GM18526 (cell line): ENCODE data around the gene ZNF319.

Experiments used
- POLR2A ChIP-seq: IDR thresholded peaks from 3 replicates; pipeline ENCODE4 v1.6.1; 2011; ENCODE audit not compliant: insufficient read length; ENCODE audit errors: extremely low read depth

ZNF319 gene

GRCh38 chr16:58028541-58029070, 28.1 kb upstream of the ZNF319 start:
- TF ChIP-seq POLR2A: no peak

DNA sequence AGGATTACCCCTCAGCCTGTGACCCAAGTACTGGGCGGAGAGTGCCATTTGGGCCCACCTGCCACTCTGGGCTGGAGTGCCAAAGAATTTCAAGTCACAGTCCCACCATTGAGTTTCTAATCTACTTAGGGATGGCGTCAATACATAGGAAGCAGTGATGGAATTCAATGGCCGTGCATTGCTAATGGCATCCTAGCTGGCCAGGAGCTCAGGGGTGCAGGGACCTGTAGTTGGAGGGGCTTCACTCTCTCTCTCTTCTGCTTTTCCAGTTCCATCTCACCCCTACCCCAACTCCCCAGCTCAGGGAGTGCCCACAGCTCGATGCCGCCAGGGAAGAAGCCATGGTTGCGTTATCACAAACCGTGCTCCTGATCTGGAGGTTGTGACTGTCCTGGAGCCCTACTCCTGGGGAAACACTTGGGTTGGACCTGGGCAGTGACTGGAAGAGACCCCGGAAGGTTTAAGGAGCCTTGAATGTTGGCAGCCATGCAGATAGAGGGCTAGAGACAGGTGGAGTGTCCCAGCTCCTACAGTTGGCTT, 27.5 kb upstream of the ZNF319 start:
- TF ChIP-seq POLR2A: no peak

GRCh38 chr16:58027161-58027915, 26.9 kb upstream of the ZNF319 start:
- TF ChIP-seq POLR2A: no peak

DNA sequence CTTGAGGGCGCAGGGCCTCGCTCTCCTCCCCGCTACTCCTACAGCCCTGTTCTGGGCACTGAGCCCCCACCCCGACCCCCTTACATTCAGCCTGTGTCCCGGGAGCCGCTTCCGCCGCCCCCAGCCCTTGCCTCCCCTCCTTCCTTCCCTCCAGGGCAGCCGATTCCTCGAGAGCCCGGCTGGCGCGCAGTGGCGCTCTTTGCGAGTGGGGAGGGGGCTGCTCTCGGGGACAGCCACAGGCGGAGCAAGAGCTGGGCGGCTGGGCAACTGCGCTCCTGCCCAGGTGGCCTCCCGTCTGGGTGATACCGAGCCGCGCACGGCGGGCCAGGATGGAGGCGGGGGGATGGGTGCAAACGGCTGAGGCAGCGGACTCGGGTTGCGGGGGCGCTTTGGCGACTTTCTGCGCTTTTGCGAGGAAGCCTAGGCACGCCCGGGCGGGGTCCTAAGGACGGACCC, 26.3 kb upstream of the ZNF319 start:
- TF ChIP-seq POLR2A: no peak

DNA sequence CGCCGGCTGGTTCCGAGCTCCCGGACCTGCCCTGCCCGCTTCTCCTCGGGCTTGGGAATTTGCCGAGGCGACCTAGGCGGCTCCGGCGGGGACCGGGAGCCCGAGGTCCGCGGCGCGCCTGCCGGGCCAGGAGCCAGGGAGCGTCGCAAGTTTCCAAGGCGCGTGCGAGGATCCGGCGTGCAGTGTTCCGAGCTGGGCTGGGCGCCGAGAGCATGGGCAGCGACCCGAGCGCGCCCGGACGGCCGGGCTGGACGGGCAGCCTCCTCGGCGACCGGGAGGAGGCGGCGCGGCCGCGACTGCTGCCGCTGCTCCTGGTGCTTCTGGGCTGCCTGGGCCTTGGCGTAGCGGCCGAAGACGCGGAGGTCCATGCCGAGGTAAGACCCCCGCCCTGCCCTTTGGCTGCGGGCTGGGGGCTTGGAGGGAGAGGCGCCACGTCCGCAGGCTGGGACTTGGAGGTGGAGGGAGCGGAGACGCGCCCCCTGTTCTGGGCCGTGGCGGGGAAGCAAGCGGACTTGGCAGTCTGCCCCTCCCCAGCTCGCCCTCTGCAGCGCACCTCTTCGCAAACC, 25.8 kb upstream of the ZNF319 start:
- no peak for TF ChIP-seq POLR2A

DNA sequence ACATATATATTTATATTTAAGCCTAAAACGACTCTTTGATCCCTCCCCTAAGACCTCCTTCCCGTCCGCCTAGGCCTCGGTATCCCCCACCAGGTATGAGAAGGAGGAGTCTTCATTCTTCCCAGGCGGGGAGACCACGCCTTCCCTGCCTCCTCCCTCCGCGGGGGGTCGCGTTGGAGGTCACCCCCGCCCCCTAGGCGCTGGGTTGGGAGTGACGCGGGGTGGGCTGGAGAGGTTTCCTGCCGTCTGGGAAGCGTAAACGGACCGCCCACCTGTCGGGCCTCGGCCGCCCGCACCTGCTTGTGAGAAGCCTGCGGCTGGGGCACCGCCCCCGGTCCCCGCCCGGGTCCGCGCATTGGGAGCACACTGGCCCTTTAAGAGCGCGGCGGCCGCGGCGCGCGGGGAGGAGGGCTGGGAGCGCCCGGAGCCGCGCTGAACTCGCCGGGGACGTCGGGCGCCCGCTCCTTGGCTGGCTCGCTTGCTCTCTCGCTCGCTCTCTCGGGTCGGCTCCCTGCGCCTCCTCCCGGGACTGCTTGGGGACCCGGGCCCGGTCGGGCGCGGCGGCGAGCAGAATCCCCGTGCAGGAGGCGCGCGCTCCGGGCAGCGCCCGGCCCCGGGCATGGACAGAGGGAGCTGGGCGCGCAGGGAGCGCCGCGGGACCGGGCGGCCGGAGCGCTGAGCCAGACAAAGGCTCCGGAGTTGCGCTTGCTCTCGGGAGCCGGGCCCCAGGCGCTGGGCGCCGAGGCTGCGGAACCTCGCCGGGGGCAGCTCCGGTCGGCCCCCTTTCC, 25.1 kb upstream of the ZNF319 start, which contains the start of gene MMP15:
MMP15 (plus strand) TSS at position 404 of the 788 bp plus-strand sequence. CDS start 597 bp downstream, outside the sequence.
- TF ChIP-seq POLR2A: peak; percentile 12

DNA sequence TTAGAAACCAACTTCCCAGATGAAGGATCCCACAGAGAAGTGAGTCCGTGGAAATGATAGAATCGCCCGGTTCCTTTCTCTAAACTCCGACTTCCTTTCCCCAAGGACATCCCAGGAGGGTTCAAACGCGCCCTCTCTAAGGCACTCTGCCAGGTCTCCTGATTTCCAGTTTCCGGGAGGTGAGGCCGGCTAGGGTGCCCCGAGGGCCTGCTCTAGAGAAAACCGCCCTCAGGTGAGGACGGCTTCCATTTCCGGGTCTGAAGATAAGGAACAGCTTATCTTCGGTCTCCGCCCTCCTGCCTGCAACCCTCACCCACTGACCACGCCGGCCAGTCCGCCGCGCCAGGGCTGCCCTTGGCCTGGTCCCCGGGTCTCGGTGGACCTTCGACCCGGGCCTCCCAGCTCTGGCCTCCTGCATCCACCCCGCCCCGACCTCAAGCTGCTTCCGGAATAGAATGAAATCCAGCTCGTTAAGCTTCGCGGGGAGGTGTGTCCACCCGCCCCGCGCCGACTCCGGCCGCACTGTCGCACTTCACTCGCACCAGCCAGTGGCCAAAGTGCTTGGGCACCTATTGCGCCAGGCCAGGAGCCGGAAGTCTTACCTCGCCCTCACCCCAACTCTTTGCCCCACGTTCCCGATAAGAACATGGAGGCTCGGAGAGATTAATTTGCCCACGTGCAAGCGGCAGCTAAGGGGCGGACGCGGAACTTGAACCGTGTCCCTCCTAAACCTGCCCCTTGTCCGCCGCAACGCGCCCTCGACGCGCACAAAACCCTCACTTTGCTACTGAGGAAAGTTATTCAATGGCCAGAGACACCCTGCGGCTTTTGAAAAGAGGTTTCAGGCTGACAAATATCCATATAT, 24.2 kb upstream of the ZNF319 start:
- no peak for TF ChIP-seq POLR2A

DNA sequence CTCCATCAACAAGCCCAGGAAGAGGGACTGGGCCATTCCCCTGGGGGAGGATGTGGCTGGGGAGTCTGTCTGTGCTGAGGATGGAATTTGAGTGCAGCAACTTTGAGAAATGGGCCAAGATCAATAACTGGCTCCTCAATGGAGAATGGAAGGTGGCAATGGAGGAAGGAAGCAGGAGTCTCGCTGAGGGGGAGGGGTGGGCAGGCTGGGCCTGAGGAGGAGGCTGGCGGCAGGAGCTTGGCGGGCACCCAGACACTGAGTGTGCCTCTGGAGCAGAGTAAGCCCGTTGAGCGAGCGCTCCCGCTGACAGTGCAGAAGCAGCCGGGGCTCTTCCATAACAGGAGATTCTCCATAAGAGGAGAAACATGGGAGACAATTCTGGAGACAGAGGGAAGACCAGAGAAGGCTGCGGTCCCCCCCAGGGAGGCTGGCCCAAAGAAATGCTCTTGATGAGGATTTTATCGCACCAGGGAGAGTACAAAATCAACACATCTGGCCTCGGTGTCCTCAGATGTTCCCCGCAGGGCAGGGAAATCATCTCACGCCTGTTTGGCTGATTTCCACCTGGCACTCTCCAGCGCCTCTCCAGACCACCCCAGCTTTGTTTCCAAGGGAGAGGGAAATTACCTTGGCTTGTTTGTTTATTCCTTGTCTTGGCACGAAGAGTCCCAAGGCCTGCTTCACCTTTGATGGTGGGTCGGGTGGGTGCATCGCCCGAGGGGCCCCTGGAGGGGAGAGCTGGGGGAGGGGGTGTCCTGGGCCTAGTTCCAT, 22.3 kb upstream of the ZNF319 start:
- TF ChIP-seq POLR2A: no peak

GRCh38 chr16:58021661-58022551, 21.4 kb upstream of the ZNF319 start:
- TF ChIP-seq POLR2A: no peak

DNA sequence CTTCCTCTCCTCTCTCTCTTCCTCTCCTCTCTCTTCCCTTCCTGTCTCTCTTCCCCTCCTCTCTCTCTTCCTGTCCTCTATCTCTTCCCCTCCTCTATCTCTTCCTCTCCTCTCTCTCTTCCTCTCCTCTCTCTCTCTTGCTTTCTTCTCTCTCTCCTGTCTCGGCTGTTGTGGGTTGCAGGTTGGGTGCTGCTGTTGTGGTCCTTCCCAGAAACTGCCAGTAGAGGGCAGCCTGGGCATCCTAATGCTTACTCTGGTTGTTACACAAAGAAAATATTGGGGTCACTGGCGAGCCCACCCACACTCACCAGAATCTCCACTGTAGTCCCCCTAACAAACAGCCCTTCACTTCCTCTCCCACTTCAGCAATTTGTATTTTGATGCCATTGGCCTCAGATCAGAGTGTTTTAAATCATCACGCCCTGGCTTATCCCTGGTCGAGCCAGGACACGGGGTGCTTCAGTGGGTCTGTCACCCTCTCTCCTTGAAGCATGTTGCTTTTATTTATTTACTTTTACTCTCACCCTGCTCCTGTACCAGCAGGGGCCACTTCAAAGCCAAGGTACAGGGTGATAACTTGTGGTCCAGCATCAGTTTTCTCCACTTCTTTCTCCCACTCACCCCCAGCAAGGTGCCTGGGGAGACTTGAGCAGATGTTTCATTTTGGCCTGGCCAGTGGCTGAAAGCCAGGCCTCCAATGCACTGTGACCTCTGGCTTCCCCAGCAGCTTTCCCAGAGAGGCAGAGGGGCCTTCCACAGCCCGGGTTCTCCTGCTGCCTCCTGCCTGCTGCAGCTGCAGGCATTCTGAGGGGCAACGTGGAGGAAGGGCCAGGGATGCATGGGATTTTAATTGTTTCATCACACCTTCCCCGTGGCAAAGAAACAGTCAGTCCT, 20.4 kb upstream of the ZNF319 start:
- TF ChIP-seq POLR2A: no peak

GRCh38 chr16:58019866-58020538, 19.5 kb upstream of the ZNF319 start:
- TF ChIP-seq POLR2A: no peak
